Neural crest cell (in vitro differentiated cells): ENCODE measurements around the gene LPP. TPM values are rescaled to one million over a fixed set of nuclear protein-coding genes. Genes with fewer than 3 reads are reported as not detected.
A peak's percentile ranks its signal among the peaks of the same experiment; 100 is the strongest.

ENCODE experiments used
- DNase-seq: peaks from one replicate; pipeline ENCODE4 v3.0.0; 2021; ENCODE audit warnings: low read depth, mixed read lengths, low spot score
- H3K27ac Mint-ChIP-seq: one replicate; pipeline ENCODE4 v1.8.0; 2021; ENCODE audit warnings: mild to moderate bottlenecking, mixed read lengths; ENCODE audit not compliant: unreplicated experiment
- H3K27me3 Mint-ChIP-seq: 2 replicates; pipeline ENCODE4 v1.8.0; 2021; ENCODE audit warnings: low read depth, mild to moderate bottlenecking, mixed read lengths
- H3K36me3 Mint-ChIP-seq: 2 replicates; pipeline ENCODE4 v1.8.0; 2021; ENCODE audit warnings: low read depth, mild to moderate bottlenecking, mixed read lengths
- H3K4me1 Mint-ChIP-seq: 2 replicates; pipeline ENCODE4 v1.8.0; 2021; ENCODE audit warnings: mixed read lengths
- H3K4me3 Mint-ChIP-seq: one replicate; pipeline ENCODE4 v1.8.0; 2021; ENCODE audit warnings: mild to moderate bottlenecking, mixed read lengths
- H3K9me3 Mint-ChIP-seq: 2 replicates; pipeline ENCODE4 v1.8.0; 2021; ENCODE audit warnings: mixed read lengths
- CTCF ChIP-seq: fragments of 200-600 bp; sonication (generic); conservative IDR thresholded peaks from 2 replicates; pipeline ENCODE4 v1.5.0; 2021; ENCODE audit warnings: antibody characterized with exemption, mild to moderate bottlenecking
- total RNA-seq: library from RNA; stranded (reverse); gene quantifications from 2 replicates; pipeline ENCODE4 v1.2.1, GENCODE V29; 2021

LPP gene
- total RNA-seq, 1 donor from 2014 or later, result 38.7 TPM

- Mint-ChIP-seq H3K27ac (no peak overlapping the region), H3K27me3 (no peaks in the 10 kb centered on the region), H3K9me3 (no peaks in the 10 kb centered on the region), H3K36me3 (peaks cover 7% of the 10 kb centered on the region), H3K4me3 (no peak overlapping the region), H3K4me1 (peaks cover 6% of the 10 kb centered on the region)
- TF ChIP-seq CTCF, result no peak
- no peak for DNase-seq
Observed at GRCh38 chr3:188544012-188544411, 390.1 kb downstream of the LPP start.

- no peaks in the 10 kb centered on the region for H3K9me3 Mint-ChIP-seq
- peaks cover 3% of the 10 kb centered on the region for H3K36me3 Mint-ChIP-seq
- no peak overlapping the region for H3K4me3 Mint-ChIP-seq
- no peak for DNase-seq
- peaks cover 6% of the 10 kb centered on the region for H3K4me1 Mint-ChIP-seq
- peak overlapping the region; percentile 70 for H3K27ac Mint-ChIP-seq
- no peak for TF ChIP-seq CTCF
- H3K27me3 Mint-ChIP-seq, result no peaks in the 10 kb centered on the region
Observed at GRCh38 chr3:188546835-188547670, 393.1 kb downstream of the LPP start.

- H3K36me3 Mint-ChIP-seq, result no peaks in the 10 kb centered on the region
- H3K4me1 Mint-ChIP-seq, result no peaks in the 10 kb centered on the region
- no peak for DNase-seq
- TF ChIP-seq CTCF, result no peak
- no peak overlapping the region for H3K27ac Mint-ChIP-seq
- H3K9me3 Mint-ChIP-seq, result no peaks in the 10 kb centered on the region
- H3K4me3 Mint-ChIP-seq, result no peak overlapping the region
- no peaks in the 10 kb centered on the region for H3K27me3 Mint-ChIP-seq
Observed at GRCh38 chr3:188553569-188553968, 399.6 kb downstream of the LPP start.

- Mint-ChIP-seq H3K9me3 (no peaks in the 10 kb centered on the region), H3K27me3 (no peaks in the 10 kb centered on the region), H3K4me1 (no peaks in the 10 kb centered on the region), H3K4me3 (no peak overlapping the region), H3K27ac (no peak overlapping the region), H3K36me3 (no peaks in the 10 kb centered on the region)
- no peak for TF ChIP-seq CTCF
- no peak for DNase-seq
Observed at GRCh38 chr3:188554404-188554803, 400.4 kb downstream of the LPP start.

- Mint-ChIP-seq H3K27ac (no peak overlapping the region), H3K36me3 (no peaks in the 10 kb centered on the region), H3K4me1 (no peaks in the 10 kb centered on the region), H3K9me3 (no peaks in the 10 kb centered on the region), H3K27me3 (no peaks in the 10 kb centered on the region), H3K4me3 (no peak overlapping the region)
- no peak for TF ChIP-seq CTCF
- no peak for DNase-seq
Observed at GRCh38 chr3:188557235-188557634, 403.3 kb downstream of the LPP start.
